SK-N-SH treated with all-trans-retinoic acid at 6 μM for 48 hours (cell line): ENCODE measurements around the gene STX1B.

Experiments
- ARNTL ChIP-seq: fragments of 450-650 bp; formaldehyde crosslinking; IDR thresholded peaks from 2 replicates; pipeline ENCODE4 v1.5.0; 2020; ENCODE audit warnings: low read depth, mild to moderate bottlenecking, moderate library complexity, borderline replicate concordance
- BACH2 ChIP-seq: fragments of 250-450 bp; sonication (Bioruptor Pico); IDR thresholded peaks from 2 replicates; pipeline ENCODE4 v1.9.0; 2021; ENCODE audit warnings: mild to moderate bottlenecking, borderline replicate concordance
- CREB5 ChIP-seq: fragments of 250-450 bp; sonication (Bioruptor Pico); IDR thresholded peaks from 2 replicates; pipeline ENCODE4 v1.5.1; 2020; ENCODE audit warnings: low read depth, mild to moderate bottlenecking, moderate library complexity
- CSDC2 ChIP-seq: fragments of 250-450 bp; sonication (Bioruptor Pico); IDR thresholded peaks from 2 replicates; pipeline ENCODE4 v1.5.0; 2020; ENCODE audit warnings: mild to moderate bottlenecking, moderate library complexity
- GLIS3 ChIP-seq: fragments of 250-450 bp; sonication (Bioruptor Pico); IDR thresholded peaks from 2 replicates; pipeline ENCODE4 v1.5.0; 2020; ENCODE audit warnings: mild to moderate bottlenecking, moderate library complexity
- OSR1 ChIP-seq: fragments of 250-450 bp; sonication (Bioruptor Pico); IDR thresholded peaks from 2 replicates; pipeline ENCODE4 v1.8.0; 2022; ENCODE audit warnings: moderate library complexity, mild to moderate bottlenecking, inconsistent platforms
- PATZ1 ChIP-seq: fragments of 250-450 bp; sonication (Bioruptor Pico); IDR thresholded peaks from 2 replicates; pipeline ENCODE4 v1.8.0; 2020; ENCODE audit warnings: mild to moderate bottlenecking, moderate library complexity, borderline replicate concordance
- ZFP3 ChIP-seq: fragments of 250-450 bp; sonication (Bioruptor Pico); IDR thresholded peaks from 2 replicates; pipeline ENCODE4 v1.5.0; 2020; ENCODE audit warnings: mild to moderate bottlenecking, moderate library complexity
- ZFP30 ChIP-seq: fragments of 450-650 bp; formaldehyde crosslinking; IDR thresholded peaks from 2 replicates; pipeline ENCODE4 v1.5.0; 2022; ENCODE audit warnings: mild to moderate bottlenecking, moderate library complexity
- ZNF565 ChIP-seq: fragments of 450-650 bp; formaldehyde crosslinking; conservative IDR thresholded peaks from 2 replicates; pipeline ENCODE4 v1.5.0; 2020; ENCODE audit warnings: low read depth, mild to moderate bottlenecking, moderate library complexity

GRCh38 chr16:31010585-31011325, at the start of gene STX1B:
- TF ChIP-seq CREB5 (CRISPR knock-in tag) (no peak), ARNTL (CRISPR knock-in tag) (no peak), ZFP30 (no peak), OSR1 (CRISPR knock-in tag) (no peak), CSDC2 (no peak), ZNF565 (CRISPR knock-in tag) (no peak), PATZ1 (CRISPR knock-in tag) (no peak), GLIS3 (no peak), BACH2 (no peak), ZFP3 (CRISPR knock-in tag) (no peak)
